GM18505 (cell line): ENCODE data around the gene FBN2.
A peak's percentile ranks its signal among the peaks of the same experiment; 100 is the strongest.

Experiments
- ATAC-seq: cut with Tn5 transposase; IDR thresholded peaks from one replicate; pipeline ENCODE4 v1.9.1; 2021; ENCODE audit not compliant: unreplicated experiment
- POLR2A ChIP-seq: IDR thresholded peaks from 4 replicates; pipeline ENCODE4 v1.6.1; 2011; ENCODE audit warnings: borderline replicate concordance; ENCODE audit not compliant: insufficient read depth, insufficient read length; ENCODE audit errors: extremely low read depth

FBN2 gene

GRCh38 chr5:128538000-128538249 lies at the start of gene FBN2:
TSS of gene FBN2 (minus strand) at chr5:128538245. CDS start at chr5:128537603, 642 bp downstream.
- ATAC-seq = peak; percentile 25
- no peak for TF ChIP-seq POLR2A

- TF ChIP-seq POLR2A = no peak
- ATAC-seq = no peak
Observed at GRCh38 chr5:128587275-128587674, 49.2 kb upstream of the FBN2 start.

- no peak for TF ChIP-seq POLR2A
- ATAC-seq = no peak
Observed at GRCh38 chr5:128586848-128587247, 48.8 kb upstream of the FBN2 start.

- ATAC-seq = no peak
- TF ChIP-seq POLR2A = no peak
Observed at GRCh38 chr5:128579639-128580038, 41.6 kb upstream of the FBN2 start.

GRCh38 chr5:128579093-128579492 lies 41.0 kb upstream of the FBN2 start:
- ATAC-seq = no peak

GRCh38 chr5:128574041-128574440 lies 36.0 kb upstream of the FBN2 start:
- TF ChIP-seq POLR2A = no peak
- no peak for ATAC-seq

More at GRCh38 chr5:128579093-128579492, 41.0 kb upstream of the FBN2 start:
- no peak for TF ChIP-seq POLR2A

GRCh38 chr5:128572930-128573319 lies 34.9 kb upstream of the FBN2 start:
- ATAC-seq = no peak
- no peak for TF ChIP-seq POLR2A

- ATAC-seq = no peak
- no peak for TF ChIP-seq POLR2A
Observed at GRCh38 chr5:128572051-128572929, 34.2 kb upstream of the FBN2 start.

- no peak for TF ChIP-seq POLR2A
- no peak for ATAC-seq
Observed at GRCh38 chr5:128566178-128566577, 28.1 kb upstream of the FBN2 start.

- ATAC-seq = no peak
- no peak for TF ChIP-seq POLR2A
Observed at GRCh38 chr5:128559300-128560297, 21.6 kb upstream of the FBN2 start.

GRCh38 chr5:128553747-128554146 lies 15.7 kb upstream of the FBN2 start:
- ATAC-seq = no peak
- no peak for TF ChIP-seq POLR2A

GRCh38 chr5:128551476-128551875 lies 13.4 kb upstream of the FBN2 start:
- no peak for TF ChIP-seq POLR2A
- no peak for ATAC-seq

- TF ChIP-seq POLR2A = no peak
- no peak for ATAC-seq
Observed at GRCh38 chr5:128549496-128549895, 11.5 kb upstream of the FBN2 start.
